HEK293 (cell line): ENCODE measurements around the gene MUC21.

Experiments used
- RBAK ChIP-seq: fragments of 450-650 bp; formaldehyde crosslinking; IDR thresholded peaks from 2 replicates; pipeline ENCODE4 v1.5.1; 2016; ENCODE audit warnings: missing biosample characterization, missing genetic modification characterization
- REPIN1 ChIP-seq: fragments of 450-650 bp; formaldehyde crosslinking; IDR thresholded peaks from 2 replicates; pipeline ENCODE4 v1.5.1; 2017; ENCODE audit warnings: missing biosample characterization, missing genetic modification characterization, low read depth
- REST ChIP-seq: fragments of 450-650 bp; formaldehyde crosslinking; IDR thresholded peaks from 2 replicates; pipeline ENCODE4 v1.5.1; 2016; ENCODE audit warnings: missing biosample characterization, missing genetic modification characterization
- ZBTB49 ChIP-seq: fragments of 450-650 bp; formaldehyde crosslinking; IDR thresholded peaks from 2 replicates; pipeline ENCODE4 v1.5.1; 2016; ENCODE audit warnings: missing biosample characterization, missing genetic modification characterization, low read depth
- ZNF23 ChIP-seq: fragments of 450-650 bp; formaldehyde crosslinking; IDR thresholded peaks from 2 replicates; pipeline ENCODE4 v1.5.1; 2016; ENCODE audit warnings: missing biosample characterization, missing genetic modification characterization, borderline replicate concordance
- ZNF24 ChIP-seq: fragments of 450-650 bp; formaldehyde crosslinking; IDR thresholded peaks from 2 replicates; pipeline ENCODE4 v1.5.1; 2016; ENCODE audit warnings: missing biosample characterization, missing genetic modification characterization
- ZNF335 ChIP-seq: fragments of 450-650 bp; formaldehyde crosslinking; conservative IDR thresholded peaks from 2 replicates; pipeline ENCODE4 v1.5.1; 2016; ENCODE audit warnings: missing biosample characterization, missing genetic modification characterization
- ZNF501 ChIP-seq: fragments of 450-650 bp; formaldehyde crosslinking; IDR thresholded peaks from 2 replicates; pipeline ENCODE4 v1.5.1; 2016; ENCODE audit warnings: missing biosample characterization, missing genetic modification characterization
- TF ChIP-seq, protein P1 (sequence below): fragments of 450-650 bp; formaldehyde crosslinking; IDR thresholded peaks from 2 replicates; pipeline ENCODE4 v1.5.1; 2016; ENCODE audit warnings: missing biosample characterization, missing genetic modification characterization
- TF ChIP-seq, protein P2 (sequence below): fragments of 450-650 bp; formaldehyde crosslinking; IDR thresholded peaks from 2 replicates; pipeline ENCODE4 v1.5.1; 2016; ENCODE audit warnings: missing biosample characterization, missing genetic modification characterization
- TF ChIP-seq, protein P3 (sequence below): fragments of 450-650 bp; formaldehyde crosslinking; IDR thresholded peaks from 2 replicates; pipeline ENCODE4 v1.5.1; 2016; ENCODE audit warnings: missing biosample characterization, missing genetic modification characterization

DNA sequence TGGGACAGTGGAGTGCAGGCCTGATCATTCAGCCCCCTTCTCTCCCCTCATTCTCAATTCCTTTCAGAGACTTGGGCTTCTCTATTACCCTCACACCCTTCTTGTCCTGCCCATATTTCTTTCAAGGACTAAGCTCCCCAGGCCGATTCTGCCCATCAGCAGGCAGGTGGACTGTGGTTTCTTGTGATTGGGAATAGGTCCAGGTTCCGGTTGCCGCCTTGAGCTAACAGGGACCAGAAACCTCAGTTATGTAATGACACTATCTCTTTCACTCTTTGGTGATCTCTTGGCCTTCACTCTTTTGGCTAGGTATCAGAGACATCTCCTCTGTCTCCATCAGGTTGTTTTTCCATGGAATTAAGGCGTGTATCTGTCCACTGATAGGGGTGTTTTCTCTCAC, 36.3 kb upstream of the MUC21 start:
- TF ChIP-seq, protein P1, sequence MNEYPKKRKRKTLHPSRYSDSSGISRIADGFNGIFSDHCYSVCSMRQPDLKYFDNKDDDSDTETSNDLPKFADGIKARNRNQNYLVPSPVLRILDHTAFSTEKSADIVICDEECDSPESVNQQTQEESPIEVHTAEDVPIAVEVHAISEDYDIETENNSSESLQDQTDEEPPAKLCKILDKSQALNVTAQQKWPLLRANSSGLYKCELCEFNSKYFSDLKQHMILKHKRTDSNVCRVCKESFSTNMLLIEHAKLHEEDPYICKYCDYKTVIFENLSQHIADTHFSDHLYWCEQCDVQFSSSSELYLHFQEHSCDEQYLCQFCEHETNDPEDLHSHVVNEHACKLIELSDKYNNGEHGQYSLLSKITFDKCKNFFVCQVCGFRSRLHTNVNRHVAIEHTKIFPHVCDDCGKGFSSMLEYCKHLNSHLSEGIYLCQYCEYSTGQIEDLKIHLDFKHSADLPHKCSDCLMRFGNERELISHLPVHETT = no peak
- TF ChIP-seq ZNF24 (tag by site-specific recombination) (no peak), ZBTB49 (no peak), ZNF501 (tag by site-specific recombination) (no peak), ZNF23 (tag by site-specific recombination) (no peak), REST (tag by site-specific recombination) (no peak), ZNF335 (tag by site-specific recombination) (no peak), RBAK (tag by site-specific recombination) (no peak), REPIN1 (tag by site-specific recombination) (no peak)
- TF ChIP-seq, protein P2, sequence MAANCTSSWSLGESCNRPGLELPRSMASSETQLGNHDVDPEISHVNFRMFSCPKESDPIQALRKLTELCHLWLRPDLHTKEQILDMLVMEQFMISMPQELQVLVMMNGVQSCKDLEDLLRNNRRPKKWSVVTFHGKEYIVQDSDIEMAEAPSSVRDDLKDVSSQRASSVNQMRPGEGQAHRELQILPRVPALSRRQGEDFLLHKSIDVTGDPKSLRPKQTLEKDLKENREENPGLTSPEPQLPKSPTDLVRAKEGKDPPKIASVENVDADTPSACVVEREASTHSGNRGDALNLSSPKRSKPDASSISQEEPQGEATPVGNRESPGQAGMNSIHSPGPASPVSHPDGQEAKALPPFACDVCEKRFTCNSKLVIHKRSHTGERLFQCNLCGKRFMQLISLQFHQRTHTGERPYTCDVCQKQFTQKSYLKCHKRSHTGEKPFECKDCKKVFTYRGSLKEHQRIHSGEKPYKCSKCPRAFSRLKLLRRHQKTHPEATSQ (tag by site-specific recombination) = no peak
- TF ChIP-seq, protein P3, sequence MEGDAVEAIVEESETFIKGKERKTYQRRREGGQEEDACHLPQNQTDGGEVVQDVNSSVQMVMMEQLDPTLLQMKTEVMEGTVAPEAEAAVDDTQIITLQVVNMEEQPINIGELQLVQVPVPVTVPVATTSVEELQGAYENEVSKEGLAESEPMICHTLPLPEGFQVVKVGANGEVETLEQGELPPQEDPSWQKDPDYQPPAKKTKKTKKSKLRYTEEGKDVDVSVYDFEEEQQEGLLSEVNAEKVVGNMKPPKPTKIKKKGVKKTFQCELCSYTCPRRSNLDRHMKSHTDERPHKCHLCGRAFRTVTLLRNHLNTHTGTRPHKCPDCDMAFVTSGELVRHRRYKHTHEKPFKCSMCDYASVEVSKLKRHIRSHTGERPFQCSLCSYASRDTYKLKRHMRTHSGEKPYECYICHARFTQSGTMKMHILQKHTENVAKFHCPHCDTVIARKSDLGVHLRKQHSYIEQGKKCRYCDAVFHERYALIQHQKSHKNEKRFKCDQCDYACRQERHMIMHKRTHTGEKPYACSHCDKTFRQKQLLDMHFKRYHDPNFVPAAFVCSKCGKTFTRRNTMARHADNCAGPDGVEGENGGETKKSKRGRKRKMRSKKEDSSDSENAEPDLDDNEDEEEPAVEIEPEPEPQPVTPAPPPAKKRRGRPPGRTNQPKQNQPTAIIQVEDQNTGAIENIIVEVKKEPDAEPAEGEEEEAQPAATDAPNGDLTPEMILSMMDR (tag by site-specific recombination) = no peak
